Liver (tissue), 3 donors: ENCODE measurements around the gene PABPN1L.
"Not testable (repeated sequence)": the region's sequence is repeated elsewhere in the genome, so short reads cannot be mapped to it uniquely, and the experiment has no call there.

Experiments
- EGR1 ChIP-seq, 2 donors: IDR thresholded peaks; 2 replicates each; pipeline ENCODE4 v1.6.1; 2016 to 2018; ENCODE audit warnings: antibody characterized with exemption in 2 of 2, low read depth in 2 of 2
- JUND ChIP-seq, 2 donors: IDR thresholded peaks; 2 replicates each; pipeline ENCODE4 v1.6.1; 2016; ENCODE audit warnings: antibody characterized with exemption in 2 of 2
- TF ChIP-seq, protein P1 (sequence below): fragments of 150-350 bp; IDR thresholded peaks from 2 replicates; pipeline ENCODE4 v1.5.1; 2017; ENCODE audit warnings: improper control_type of control experiment, low read depth, low read length; ENCODE audit not compliant: missing input control
- donor health status: healthy.
- donor health status: healthy.

DNA sequence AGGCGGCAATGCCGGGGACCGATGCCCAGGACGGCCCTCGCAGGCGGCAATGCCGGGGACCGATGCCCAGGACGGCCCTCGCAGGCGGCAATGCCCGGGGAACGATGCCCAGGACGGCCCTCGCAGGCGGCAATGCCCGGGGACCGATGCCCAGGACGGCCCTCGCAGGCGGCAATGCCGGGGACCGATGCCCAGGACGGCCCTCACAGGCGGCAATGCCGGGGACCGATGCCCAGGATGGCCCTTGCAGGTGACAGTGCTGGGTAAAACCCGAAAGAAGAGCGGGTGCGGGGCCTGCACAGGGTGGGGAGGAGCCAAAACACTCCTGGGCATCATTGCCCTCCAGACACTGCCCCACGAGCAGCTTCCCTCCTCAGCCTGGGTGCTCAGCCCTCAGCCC lies 42.8 kb downstream of the PABPN1L start:
- TF ChIP-seq, protein P1, sequence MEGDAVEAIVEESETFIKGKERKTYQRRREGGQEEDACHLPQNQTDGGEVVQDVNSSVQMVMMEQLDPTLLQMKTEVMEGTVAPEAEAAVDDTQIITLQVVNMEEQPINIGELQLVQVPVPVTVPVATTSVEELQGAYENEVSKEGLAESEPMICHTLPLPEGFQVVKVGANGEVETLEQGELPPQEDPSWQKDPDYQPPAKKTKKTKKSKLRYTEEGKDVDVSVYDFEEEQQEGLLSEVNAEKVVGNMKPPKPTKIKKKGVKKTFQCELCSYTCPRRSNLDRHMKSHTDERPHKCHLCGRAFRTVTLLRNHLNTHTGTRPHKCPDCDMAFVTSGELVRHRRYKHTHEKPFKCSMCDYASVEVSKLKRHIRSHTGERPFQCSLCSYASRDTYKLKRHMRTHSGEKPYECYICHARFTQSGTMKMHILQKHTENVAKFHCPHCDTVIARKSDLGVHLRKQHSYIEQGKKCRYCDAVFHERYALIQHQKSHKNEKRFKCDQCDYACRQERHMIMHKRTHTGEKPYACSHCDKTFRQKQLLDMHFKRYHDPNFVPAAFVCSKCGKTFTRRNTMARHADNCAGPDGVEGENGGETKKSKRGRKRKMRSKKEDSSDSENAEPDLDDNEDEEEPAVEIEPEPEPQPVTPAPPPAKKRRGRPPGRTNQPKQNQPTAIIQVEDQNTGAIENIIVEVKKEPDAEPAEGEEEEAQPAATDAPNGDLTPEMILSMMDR: not testable (repeated sequence)
- TF ChIP-seq EGR1 (IDR thresholded peaks at IDR 0.05; ENCODE audit: low read depth in 2 of 2); JUND (IDR thresholded peaks at IDR 0.05): not testable (repeated sequence)
